ENCODE data around the gene SPTBN1.

GRCh38 chr2:54657664-54658083 lies 201.5 kb downstream of the SPTBN1 start:
- TF ChIP-seq POLR2A (IDR thresholded peaks at IDR 0.05) (no peak), CTCF (IDR thresholded peaks at IDR 0.05) (no peak)
